MM.1S (cell line): Measurements from ENCODE around the gene ZNF804B.

Experiments
- CTCF ChIP-seq: fragments of 300-600 bp; sonication (generic); IDR thresholded peaks from 2 replicates; pipeline ENCODE4 v1.5.1; 2016; ENCODE audit warnings: antibody characterized with exemption, low read length, mixed read lengths
- EZH2 ChIP-seq: fragments of 300-600 bp; sonication (generic); optimal IDR thresholded peaks from 2 replicates; pipeline ENCODE3; 2017; ENCODE audit warnings: low read depth, mild to moderate bottlenecking, antibody characterized with exemption, low read length, mixed read lengths
- EZH2phosphoT487 ChIP-seq: fragments of 300-600 bp; sonication (generic); IDR thresholded peaks from 2 replicates; pipeline ENCODE4 v1.6.1; 2018; ENCODE audit warnings: antibody characterized with exemption, low read length

DNA sequence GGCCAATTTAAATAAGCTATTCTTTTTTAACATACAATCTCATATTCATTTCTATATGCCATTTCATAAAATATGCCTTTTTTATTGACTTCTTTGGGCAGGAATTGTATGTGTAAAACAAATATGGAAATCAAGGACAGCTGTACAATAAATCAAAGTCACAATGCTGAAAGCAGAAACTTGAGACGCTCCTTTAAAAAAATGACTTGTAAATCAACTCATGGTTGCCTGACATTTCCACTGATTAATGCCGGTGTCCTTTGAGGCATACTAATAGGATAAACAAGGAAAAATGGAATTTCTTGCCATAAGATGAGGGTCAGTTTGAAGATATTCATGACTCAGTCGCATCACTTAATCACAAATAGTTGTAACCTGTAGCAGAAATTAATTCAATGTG is 283.4 kb downstream of the ZNF804B start:
- no peak for TF ChIP-seq CTCF
- no peak for TF ChIP-seq EZH2phosphoT487
- no peak for TF ChIP-seq EZH2
